Esophagus (tissue), 2 donors: ENCODE data around the gene PXT1. TPM values are rescaled to one million over a fixed set of nuclear protein-coding genes. Genes with fewer than 3 reads are reported as not detected.

Experiments
- H3K27ac ChIP-seq, 2 donors: one replicate each; pipeline ENCODE4 v1.5.1; 2013; ENCODE audit warnings: low read depth in 2 of 2, mild to moderate bottlenecking in 2 of 2, inconsistent platforms in 1 of 2, low read length in 1 of 2, moderate library complexity in 1 of 2
- H3K27me3 ChIP-seq, 2 donors: one replicate each; pipeline ENCODE4 v1.6.1; 2013; ENCODE audit warnings: low read length in 2 of 2, control low read depth in 1 of 2, mild to moderate bottlenecking in 1 of 2; ENCODE audit not compliant: insufficient read depth in 2 of 2, control insufficient read depth in 1 of 2
- H3K36me3 ChIP-seq, 2 donors: one replicate each; pipeline ENCODE4 v1.6.1; 2013; ENCODE audit warnings: low read length in 1 of 2; ENCODE audit not compliant: control insufficient read depth in 2 of 2, insufficient read depth in 2 of 2
- H3K4me1 ChIP-seq, 2 donors: one replicate each; pipeline ENCODE4 v1.6.1; 2013; ENCODE audit warnings: low read length in 1 of 2; ENCODE audit not compliant: control insufficient read depth in 2 of 2, insufficient read depth in 2 of 2
- H3K4me3 ChIP-seq, 2 donors: one replicate each; pipeline ENCODE4 v1.5.1; 2013; ENCODE audit warnings: low read length in 2 of 2, mild to moderate bottlenecking in 2 of 2, low read depth in 1 of 2, moderate library complexity in 1 of 2
- H3K9me3 ChIP-seq, 2 donors: one replicate each; pipeline ENCODE4 v1.6.1; 2013; ENCODE audit warnings: mild to moderate bottlenecking in 2 of 2, low read depth in 1 of 2, low read length in 1 of 2, moderate library complexity in 1 of 2; ENCODE audit not compliant: control insufficient read depth in 2 of 2, insufficient read depth in 1 of 2
- WGBS, 2 donors: extraction: QIAGEN DNeasy Blood & Tissue Kit; methylation state at CpG; one replicate each; pipeline ENCODE4 v1.1.7; 2013; 5-methylcytosine and 5-hydroxymethylcytosine counted together
- polyA plus RNA-seq, 2 donors: library from polyadenylated mRNA; stranded (reverse); fragments of 200-250 nt; gene quantifications; one replicate each; pipeline ENCODE4 v1.2.3, GENCODE V29; 2013
- donor health status: healthy with polysubstance abuse.
- donor health status: Bipolar disorder and iron deficiency.

Gene PXT1
- polyA plus RNA-seq, 2 donors: not detected

DNA sequence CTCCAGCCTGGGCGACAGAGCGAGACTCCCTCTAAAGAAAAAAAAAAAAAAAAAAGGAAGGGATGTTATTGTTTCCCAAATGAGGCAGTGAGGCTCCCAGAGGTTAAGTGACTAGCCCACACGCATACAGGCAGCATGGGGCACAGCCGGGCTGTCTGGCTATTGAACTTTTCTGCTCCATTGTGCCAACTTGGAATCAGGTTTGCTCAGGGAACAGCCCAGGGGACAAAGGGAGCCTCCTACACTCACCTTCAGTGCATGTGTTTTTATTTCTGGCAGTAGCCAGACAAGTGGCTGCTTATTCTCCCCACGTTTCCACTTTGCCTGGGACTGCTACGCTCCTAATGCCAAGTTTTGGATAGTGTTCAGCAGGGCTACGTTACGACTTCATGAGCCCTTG is 65.9 kb downstream of the PXT1 start:
- H3K9me3 ChIP-seq: no peaks in the 10 kb centered on the region

DNA sequence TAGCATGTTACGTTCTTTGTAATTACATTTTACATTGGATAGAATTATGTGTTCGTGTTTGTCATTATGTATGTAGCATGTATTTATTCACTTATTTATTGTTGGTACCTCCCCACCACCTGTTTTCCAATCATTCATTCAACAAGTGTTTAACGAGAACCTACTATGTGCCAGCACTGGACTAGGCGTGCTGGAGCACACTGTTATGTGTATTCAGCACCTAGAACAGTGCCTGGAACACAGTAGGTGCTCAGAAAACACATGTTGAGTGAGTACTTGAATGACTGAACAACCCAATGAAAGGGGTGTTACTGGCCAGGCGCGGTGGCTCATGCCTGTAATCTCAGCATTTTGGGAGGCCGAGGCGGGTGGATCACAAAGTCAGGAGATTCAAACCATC is 66.5 kb downstream of the PXT1 start:
- no peaks in the 10 kb centered on the region for H3K9me3 ChIP-seq
- WGBS, 2 donors: 96 to 97% methylated on average over 8 of the region's 8 CpGs

More for the DNA sequence above, 65.9 kb downstream of the PXT1 start:
- Histone ChIP-seq H3K27me3 (no peaks in the 10 kb centered on the region), H3K27ac (no peak overlapping the region), H3K4me3 (no peak overlapping the region), H3K36me3 (no peaks in the 10 kb centered on the region), H3K4me1 (no peaks in the 10 kb centered on the region)
- WGBS, 2 donors: 73 to 80% methylated on average over 8 of the region's 8 CpGs

DNA sequence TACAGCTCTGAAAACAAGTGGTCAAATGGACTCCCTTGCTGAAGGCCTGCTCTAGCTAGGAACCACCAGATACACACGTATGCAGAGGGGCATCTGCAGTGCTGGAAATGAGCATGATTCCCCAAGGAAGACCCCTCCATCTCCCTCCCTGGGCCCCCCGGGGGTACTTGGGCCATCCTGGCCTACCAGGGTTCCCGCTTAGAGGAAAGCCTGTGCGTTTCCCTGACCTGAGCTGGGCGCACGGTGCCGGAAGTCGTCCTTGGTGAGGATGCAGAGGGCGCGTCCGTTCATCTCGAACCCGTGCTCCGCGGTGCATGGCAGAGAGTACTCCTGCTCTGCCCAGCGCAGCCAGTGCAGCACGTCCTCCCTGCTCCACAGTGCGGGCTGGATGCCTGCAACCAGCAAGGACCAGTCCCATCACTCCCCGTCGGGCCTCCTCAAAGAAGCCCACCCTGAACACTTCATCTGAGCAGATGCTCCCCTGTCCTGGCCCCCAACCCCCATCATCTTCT is 67.0 kb downstream of the PXT1 start:
- H3K4me1 ChIP-seq: no peaks in the 10 kb centered on the region
- H3K4me3 ChIP-seq: no peak overlapping the region
- no peaks in the 10 kb centered on the region for H3K27me3 ChIP-seq
- no peaks in the 10 kb centered on the region for H3K9me3 ChIP-seq
- 96% methylated on average over 20 of the region's 20 CpGs for WGBS, 2 donors
- no peak overlapping the region for H3K27ac ChIP-seq
- peaks cover 0 to 2% of the 10 kb centered on the region in 2 donors for H3K36me3 ChIP-seq

More for the DNA sequence above, 66.5 kb downstream of the PXT1 start:
- Histone ChIP-seq H3K4me3 (no peak overlapping the region), H3K36me3 (no peaks in the 10 kb centered on the region), H3K27ac (no peak overlapping the region), H3K27me3 (no peaks in the 10 kb centered on the region), H3K4me1 (no peaks in the 10 kb centered on the region)

DNA sequence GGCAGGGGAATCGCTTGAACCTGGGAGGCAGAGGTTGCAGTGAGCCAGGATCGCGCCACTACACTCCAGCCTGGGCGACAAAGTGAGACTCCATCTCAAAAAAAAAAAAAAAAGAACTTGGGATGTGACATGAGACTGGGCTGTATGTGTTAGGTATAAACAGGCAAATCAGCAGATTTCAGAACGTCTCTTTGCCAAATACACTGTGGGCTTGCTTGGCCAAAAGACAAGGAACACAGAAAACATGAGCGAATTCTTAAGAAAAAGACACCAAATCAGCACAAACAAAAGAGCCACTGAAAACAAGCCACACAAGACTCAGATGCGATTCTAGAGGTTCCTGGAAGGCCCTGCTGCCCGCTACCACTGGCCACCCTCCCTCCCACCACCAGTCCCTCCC is 67.7 kb downstream of the PXT1 start:
- H3K4me1 ChIP-seq: no peaks in the 10 kb centered on the region
- H3K9me3 ChIP-seq: no peaks in the 10 kb centered on the region
- WGBS, 2 donors: 86 to 91% methylated on average over 8 of the region's 8 CpGs
- H3K4me3 ChIP-seq: no peak overlapping the region
- peaks cover 0 to 2% of the 10 kb centered on the region in 2 donors for H3K36me3 ChIP-seq
- H3K27ac ChIP-seq: no peak overlapping the region
- H3K27me3 ChIP-seq: no peaks in the 10 kb centered on the region

DNA sequence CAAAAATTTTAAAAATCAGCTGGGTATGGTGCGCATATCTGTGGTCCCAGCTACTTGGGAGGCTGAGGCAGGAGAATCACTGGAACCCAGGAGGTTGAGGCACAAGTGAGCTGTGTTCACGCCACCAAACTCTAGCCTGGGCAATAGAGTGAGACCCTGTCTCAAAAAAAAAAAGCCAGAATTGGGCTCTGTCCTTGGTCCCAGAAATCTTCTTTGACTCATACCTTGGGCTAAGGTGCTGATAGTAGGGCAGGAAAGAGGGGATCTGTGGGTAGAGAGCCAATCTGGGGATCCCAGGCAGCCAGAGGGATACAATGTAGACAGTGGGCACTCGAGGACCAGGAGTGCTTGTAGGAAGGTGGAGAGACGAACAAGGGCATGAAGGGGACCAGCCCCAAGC is 68.5 kb downstream of the PXT1 start:
- peaks cover 0 to 2% of the 10 kb centered on the region in 2 donors for H3K36me3 ChIP-seq
- H3K4me1 ChIP-seq: no peaks in the 10 kb centered on the region
- no peak overlapping the region for H3K4me3 ChIP-seq
- 92 to 95% methylated on average over 4 of the region's 4 CpGs for WGBS, 2 donors
- no peak overlapping the region for H3K27ac ChIP-seq
- no peaks in the 10 kb centered on the region for H3K27me3 ChIP-seq
- H3K9me3 ChIP-seq: no peaks in the 10 kb centered on the region

DNA sequence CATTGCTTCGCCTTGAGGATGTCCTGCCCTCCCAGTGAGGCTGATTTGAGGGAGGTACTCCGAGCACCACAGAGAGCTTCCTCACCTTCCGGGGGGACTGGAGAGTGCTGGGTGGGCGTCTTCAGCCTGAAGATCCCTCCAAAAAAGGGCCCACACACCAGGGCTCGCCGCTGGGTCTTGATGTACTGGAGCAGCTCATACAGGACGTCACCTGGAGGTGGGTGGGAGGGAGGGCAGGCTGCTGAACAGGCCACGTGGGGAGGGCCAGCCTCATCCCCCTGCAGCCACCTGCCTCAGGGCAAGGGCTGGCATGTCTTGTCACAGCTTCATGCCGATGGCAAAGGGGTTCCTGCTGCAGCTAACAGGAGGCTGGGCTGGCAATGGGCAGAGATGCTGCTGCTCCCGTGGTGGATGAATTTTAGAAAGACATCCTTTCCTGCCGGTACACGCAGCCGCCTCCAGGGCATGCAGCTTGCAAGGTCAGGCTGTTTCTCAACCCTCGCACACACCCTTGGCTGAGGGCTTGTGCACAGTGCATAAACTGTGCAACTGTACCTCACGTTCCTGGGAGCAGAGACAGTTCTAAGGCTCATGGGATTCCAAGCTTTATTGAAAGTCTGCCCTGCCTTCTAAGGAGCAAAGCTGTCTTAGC is 69.2 kb downstream of the PXT1 start:
- Histone ChIP-seq H3K36me3 (peaks cover 0 to 2% of the 10 kb centered on the region in 2 donors), H3K4me1 (no peaks in the 10 kb centered on the region), H3K4me3 (no peak overlapping the region), H3K27me3 (no peaks in the 10 kb centered on the region), H3K27ac (no peak overlapping the region), H3K9me3 (no peaks in the 10 kb centered on the region)
- WGBS, 2 donors: 52 to 57% methylated on average over 15 of the region's 15 CpGs

DNA sequence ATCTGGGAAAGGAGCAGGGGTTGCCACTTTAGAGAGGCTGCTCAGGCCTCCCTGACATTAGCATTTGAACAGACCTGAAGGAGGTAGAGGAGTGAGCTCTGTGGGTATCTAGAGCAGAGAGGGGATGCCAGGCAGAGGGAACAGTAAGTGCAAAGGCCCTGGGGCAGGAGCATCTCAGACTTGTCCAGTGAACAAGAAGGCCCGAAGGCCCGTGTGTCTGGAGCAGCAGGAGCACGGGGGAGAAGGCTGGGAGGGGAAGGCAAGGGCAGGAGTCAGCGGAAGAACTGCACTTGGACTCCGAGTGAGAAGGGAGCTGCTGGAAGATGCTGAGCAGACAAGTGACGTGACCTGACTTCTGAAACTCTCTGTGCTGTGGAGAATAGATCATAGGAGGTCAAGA is 70.6 kb downstream of the PXT1 start:
- Histone ChIP-seq H3K36me3 (peaks cover 0 to 2% of the 10 kb centered on the region in 2 donors), H3K9me3 (no peaks in the 10 kb centered on the region), H3K4me1 (no peaks in the 10 kb centered on the region), H3K4me3 (no peak overlapping the region), H3K27ac (no peak overlapping the region), H3K27me3 (no peaks in the 10 kb centered on the region)
- WGBS, 2 donors: 90 to 95% methylated on average over 6 of the region's 6 CpGs

DNA sequence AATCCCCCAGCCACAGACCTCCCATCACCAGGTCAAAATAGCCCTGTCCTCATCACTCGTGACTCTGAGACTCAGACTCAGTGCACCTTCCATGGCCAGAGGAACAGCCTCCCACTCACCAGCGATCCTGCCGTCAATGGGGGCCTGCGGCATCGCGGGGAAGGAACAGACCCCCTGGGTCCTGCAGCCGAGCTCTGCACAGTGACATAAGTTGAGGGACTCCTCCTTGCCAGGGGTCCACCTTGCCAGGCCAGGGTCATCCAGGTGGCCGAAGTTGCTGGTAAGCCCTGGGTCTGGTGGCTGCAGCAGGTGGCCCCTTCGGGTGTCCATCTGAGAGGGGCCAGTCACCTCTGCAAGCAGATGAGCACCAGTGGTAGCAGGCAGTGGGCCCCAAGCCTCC is 71.4 kb downstream of the PXT1 start:
- Histone ChIP-seq H3K9me3 (no peaks in the 10 kb centered on the region), H3K4me1 (no peaks in the 10 kb centered on the region), H3K27ac (no peak overlapping the region), H3K4me3 (no peak overlapping the region), H3K36me3 (peaks cover 0 to 4% of the 10 kb centered on the region in 2 donors), H3K27me3 (no peaks in the 10 kb centered on the region)
- WGBS, 2 donors: 93 to 94% methylated on average over 9 of the region's 9 CpGs

DNA sequence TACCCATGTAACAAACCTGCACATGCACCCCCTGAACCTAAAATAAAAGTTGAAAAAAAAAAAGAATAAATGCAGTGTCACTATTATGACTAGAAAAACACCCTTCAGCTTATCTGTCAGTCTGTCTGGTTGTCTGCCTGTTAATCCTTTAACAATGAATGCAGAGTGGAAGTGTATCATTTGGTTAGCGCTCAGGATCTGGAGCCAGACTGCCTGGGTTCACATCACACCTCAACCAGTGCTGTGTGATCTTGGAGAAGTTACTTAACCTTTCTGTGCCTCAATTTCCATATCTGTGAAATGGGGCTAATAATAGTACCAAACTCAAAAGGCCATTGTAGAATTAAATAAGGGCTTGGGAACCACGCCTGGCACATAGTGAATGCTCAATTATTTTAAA is 72.0 kb downstream of the PXT1 start:
- no peak overlapping the region for H3K27ac ChIP-seq
- no peaks in the 10 kb centered on the region for H3K27me3 ChIP-seq
- H3K9me3 ChIP-seq: no peaks in the 10 kb centered on the region
- peaks cover 0 to 4% of the 10 kb centered on the region in 2 donors for H3K36me3 ChIP-seq
- H3K4me1 ChIP-seq: no peaks in the 10 kb centered on the region
- 93 to 99% methylated on average over 2 of the region's 2 CpGs for WGBS, 2 donors
- H3K4me3 ChIP-seq: no peak overlapping the region
